AG08395 (cell line): ENCODE results near the gene MAVS.
"Not testable (repeated sequence)": the region's sequence is repeated elsewhere in the genome, so short reads cannot be mapped to it uniquely, and the experiment has no call there.

Source experiments
- DNase-seq: peaks from one replicate; pipeline ENCODE4 v3.0.0; 2012; ENCODE audit warnings: mixed read lengths, low spot score

The MAVS gene

DNA sequence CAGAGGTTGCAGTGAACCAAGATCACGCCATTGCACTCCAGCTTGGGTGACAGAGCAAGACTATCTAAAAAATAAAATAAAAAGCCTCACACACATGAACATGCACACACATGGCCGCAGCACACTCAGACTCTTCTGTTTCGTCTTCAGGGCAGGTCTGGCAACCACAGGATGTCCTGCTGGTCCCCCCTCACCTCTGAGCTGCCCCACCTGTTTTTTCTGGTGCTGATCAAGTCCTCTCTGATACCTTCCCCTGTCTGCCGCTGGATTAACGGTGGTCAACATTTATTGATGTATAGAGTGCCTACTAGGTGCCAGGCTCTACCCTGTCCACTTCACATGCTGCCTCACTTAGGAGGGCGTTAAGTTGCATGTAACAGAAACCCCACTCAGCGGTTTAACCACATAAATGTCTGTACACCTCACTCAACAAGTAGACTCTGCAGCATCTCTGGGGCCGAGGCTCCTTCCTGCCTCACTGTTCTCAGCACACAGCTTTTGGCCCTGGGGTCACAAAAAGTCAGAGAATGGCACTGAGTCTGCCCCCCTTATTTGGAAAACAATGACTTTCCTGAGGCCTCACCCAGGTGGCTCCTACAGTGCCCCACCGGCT, 30.8 kb upstream of the MAVS start:
- no peak for DNase-seq

- DNase-seq, result peak; percentile 72
Observed at GRCh38 chr20:3818155-3819151, 28.2 kb upstream of the MAVS start.

DNA sequence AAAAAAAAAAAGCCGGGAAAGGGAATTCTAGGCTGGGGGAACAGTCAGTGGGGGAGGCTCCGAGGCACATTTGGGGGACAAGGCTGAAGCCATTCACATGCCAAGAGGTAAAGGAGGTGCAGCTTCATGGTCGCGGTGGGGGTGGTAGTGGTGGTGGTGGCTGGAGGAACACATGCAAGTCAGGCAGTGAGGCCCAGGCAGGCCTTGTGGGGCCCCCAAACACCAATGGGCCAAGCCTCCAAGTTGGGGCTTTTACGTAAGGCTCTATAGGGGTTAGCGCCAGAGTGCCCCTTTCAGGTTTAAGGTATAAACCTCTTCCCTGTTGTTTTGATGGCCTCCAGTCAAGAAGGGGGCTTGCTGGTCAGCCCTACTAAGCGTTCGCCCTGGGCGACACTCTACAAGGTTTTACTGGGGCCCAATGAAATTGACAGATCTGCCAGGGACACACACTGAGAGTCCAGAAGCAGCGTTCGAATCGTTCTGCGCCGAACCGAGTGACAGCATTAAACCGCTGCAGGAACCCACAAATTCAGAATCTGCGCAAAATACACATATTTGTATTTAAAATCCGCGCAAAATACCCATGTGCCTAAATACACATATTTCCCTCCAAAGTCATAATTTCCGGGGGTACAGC, 27.1 kb upstream of the MAVS start:
- no peak for DNase-seq

GRCh38 chr20:3820048-3820900, 26.4 kb upstream of the MAVS start, which contains the start of gene AP5S1:
Gene AP5S1 (plus strand): TSS chr20:3820547. CDS start chr20:3822118, 1,571 bp downstream.
- peak; percentile 90 for DNase-seq

GRCh38 chr20:3820901-3821727, 25.5 kb upstream of the MAVS start:
- no peak for DNase-seq

DNA sequence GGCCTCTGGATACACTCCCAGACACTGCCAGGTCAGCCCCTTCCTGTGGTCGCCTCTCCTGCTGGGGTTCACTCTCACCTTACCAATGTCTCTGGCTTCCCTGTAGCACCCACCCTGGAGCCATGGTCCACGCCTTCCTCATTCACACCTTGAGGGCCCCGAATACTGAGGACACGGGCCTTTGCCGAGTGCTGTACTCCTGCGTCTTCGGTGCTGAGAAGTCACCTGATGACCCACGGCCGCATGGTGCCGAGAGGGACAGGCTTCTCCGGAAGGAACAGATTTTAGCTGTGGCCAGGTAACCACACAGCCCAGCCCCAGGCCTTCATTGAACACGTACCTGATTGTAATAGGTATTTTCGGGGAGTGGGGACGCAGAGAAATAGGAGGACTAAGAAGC, 24.6 kb upstream of the MAVS start:
- DNase-seq, result no peak

DNA sequence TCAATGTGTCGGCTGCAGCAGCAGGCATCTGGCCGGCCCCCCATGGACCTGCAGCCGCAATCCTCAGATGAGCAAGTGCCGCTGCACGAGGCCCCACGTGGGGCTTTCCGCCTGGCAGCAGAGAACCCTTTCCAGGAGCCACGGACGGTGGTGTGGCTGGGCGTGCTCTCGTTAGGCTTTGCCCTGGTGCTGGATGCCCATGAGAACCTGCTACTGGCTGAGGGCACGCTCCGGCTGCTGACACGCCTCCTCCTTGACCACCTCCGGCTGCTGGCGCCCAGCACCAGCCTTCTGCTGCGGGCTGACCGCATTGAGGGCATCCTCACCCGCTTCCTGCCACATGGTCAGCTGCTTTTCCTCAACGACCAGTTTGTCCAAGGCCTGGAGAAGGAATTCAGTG, 22.8 kb upstream of the MAVS start:
- DNase-seq, result no peak

DNA sequence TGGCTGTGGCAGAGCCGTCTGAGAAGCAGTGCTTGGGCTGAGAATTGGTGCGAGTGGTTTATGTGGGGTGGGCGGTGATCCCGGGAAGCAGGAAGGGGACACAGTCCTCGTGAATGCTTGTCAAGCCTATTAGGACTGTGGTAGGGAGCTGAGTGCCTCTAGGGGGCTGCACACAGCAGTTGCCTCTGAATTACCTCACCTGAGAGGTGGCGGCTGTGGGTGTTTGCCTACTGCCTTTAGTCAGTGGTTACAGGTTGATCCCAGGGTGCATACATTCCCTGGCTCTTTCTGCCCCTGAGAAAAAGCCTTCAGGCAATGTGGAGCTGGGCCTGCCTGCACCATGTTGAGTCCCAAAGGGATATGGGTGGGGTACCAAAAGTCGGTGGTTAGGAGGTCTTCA, 21.1 kb upstream of the MAVS start:
- DNase-seq, result no peak

DNA sequence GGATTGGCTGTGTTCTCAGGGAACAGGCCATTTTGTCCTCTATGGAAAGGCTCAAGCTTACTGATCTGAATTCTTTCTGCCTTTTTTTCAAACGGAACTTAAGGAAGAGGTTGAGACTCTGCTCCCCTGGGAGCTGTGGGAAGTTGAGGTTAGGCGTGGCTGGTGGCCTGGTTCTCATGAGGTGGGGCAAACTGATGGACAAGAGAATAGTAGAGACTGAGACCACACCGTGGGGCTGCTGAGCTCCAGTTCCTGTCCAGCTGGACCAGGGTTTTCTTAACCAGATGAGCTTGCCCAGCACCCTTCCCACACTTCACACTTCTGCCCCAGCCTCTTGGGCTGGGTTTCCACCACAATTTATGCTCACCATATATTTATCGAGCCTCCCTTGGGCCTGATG, 20.2 kb upstream of the MAVS start:
- DNase-seq, result no peak

- DNase-seq, result no peak
Observed at GRCh38 chr20:3828798-3829197, 17.8 kb upstream of the MAVS start.

GRCh38 chr20:3829891-3830290, 16.7 kb upstream of the MAVS start:
- DNase-seq, result not testable (repeated sequence)

DNA sequence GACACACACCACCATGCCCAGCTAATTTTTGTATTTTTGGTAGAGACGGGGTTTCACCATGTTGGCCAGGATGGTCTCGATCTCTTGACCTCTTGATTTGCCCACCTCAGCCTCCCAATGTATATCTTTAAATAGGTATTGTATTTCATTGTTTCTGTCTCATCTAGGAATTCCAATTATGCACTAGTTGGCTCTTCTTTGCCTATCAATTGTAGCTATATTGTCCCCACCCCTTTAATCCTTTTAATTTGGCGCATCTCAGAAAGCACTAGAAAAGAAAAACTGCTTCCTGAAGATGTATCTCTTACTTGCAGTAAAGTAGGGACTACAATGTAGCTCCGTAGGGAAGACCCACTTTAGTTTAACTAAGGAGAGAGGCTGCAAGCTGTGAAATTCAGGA, 10.5 kb upstream of the MAVS start:
- DNase-seq, result no peak

GRCh38 chr20:3839328-3839727, 7.3 kb upstream of the MAVS start:
- DNase-seq, result no peak

- DNase-seq, result not testable (repeated sequence)
Observed at GRCh38 chr20:3840201-3840600, 6.4 kb upstream of the MAVS start.

- DNase-seq, result no peak
Observed at GRCh38 chr20:3842348-3842930, 4.2 kb upstream of the MAVS start.

- peak; percentile 53 for DNase-seq
Observed at GRCh38 chr20:3843490-3843889, 3.1 kb upstream of the MAVS start.

- DNase-seq, result not testable (repeated sequence)
Observed at GRCh38 chr20:3843990-3844619, 2.5 kb upstream of the MAVS start.

GRCh38 chr20:3846378-3846739, 275 bp upstream of the MAVS start:
- no peak for DNase-seq

DNA sequence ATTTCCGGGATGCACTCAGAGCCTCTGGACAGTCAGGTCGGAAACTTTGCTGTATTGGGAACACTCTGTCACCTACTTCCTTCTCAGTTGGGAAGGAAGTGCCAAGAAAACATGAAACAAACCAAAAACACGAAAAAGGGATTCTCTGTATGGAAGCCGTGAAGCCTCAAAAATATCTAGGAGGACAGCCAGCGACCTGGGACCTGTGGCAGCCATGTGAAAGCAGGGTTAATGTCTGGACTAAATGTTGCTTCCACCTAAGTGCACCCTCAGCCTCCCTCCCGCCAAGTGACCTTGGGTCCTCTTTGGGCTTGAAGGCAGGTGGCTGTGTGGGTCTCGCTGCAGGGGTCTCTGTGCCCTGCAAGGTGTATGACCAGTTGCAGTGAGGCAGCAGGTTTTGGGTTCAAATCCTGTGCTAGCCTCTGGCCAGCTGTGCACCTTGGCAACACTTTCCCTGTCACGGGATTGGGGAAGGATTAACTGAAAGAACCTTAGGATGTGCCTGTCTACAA, 851 bp downstream of the MAVS start:
- DNase-seq, result no peak

- no peak for DNase-seq
Observed at GRCh38 chr20:3848565-3848964, 1.9 kb downstream of the MAVS start.
